BLaER1 (cell line): Measurements from ENCODE around the gene PLCH1.

ENCODE experiments used
- H3K27ac ChIP-seq: shearing (Covaris generic); formaldehyde crosslinking; 2 replicates; pipeline ENCODE4 v1.8.1; 2022
- H3K27me3 ChIP-seq: shearing (Covaris generic); formaldehyde crosslinking; 2 replicates; pipeline ENCODE4 v1.8.1; 2022
- H3K36me3 ChIP-seq: shearing (Covaris generic); formaldehyde crosslinking; 2 replicates; pipeline ENCODE4 v1.8.1; 2022
- H3K4me1 ChIP-seq: shearing (Covaris generic); formaldehyde crosslinking; 2 replicates; pipeline ENCODE4 v1.8.1; 2022
- H3K4me2 ChIP-seq: shearing (Covaris generic); formaldehyde crosslinking; 2 replicates; pipeline ENCODE4 v1.8.1; 2022
- H3K4me3 ChIP-seq: shearing (Covaris generic); formaldehyde crosslinking; 2 replicates; pipeline ENCODE4 v1.8.1; 2022
- H3K9ac ChIP-seq: shearing (Covaris generic); formaldehyde crosslinking; 2 replicates; pipeline ENCODE4 v1.8.1; 2022
- H3K9me3 ChIP-seq: shearing (Covaris generic); formaldehyde crosslinking; 2 replicates; pipeline ENCODE4 v1.8.1; 2022
- H4K20me1 ChIP-seq: shearing (Covaris generic); formaldehyde crosslinking; 2 replicates; pipeline ENCODE4 v1.8.1; 2022
- Cebpa-rat ChIP-seq: shearing (Covaris generic); IDR thresholded peaks from 2 replicates; pipeline ENCODE4 v1.8.1; 2022

The PLCH1 gene

GRCh38 chr3:155495387-155495786 lies 249.5 kb downstream of the PLCH1 start:
- H3K4me1 ChIP-seq: peaks cover 12% of the 10 kb centered on the region
- H3K36me3 ChIP-seq: no peaks in the 10 kb centered on the region; the same call in 1 of the 2 replicates
- H3K4me2 ChIP-seq: no peak overlapping the region
- H3K27ac ChIP-seq: no peak overlapping the region
- no peak for TF ChIP-seq Cebpa-rat
- H3K9ac ChIP-seq: no peak overlapping the region
- H4K20me1 ChIP-seq: no peaks in the 10 kb centered on the region
- H3K4me3 ChIP-seq: no peak overlapping the region
- no peaks in the 10 kb centered on the region for H3K27me3 ChIP-seq
- H3K9me3 ChIP-seq: no peaks in the 10 kb centered on the region

GRCh38 chr3:155494332-155494731 lies 250.5 kb downstream of the PLCH1 start:
- Histone ChIP-seq H3K9ac (no peak overlapping the region), H3K27me3 (no peaks in the 10 kb centered on the region), H3K4me2 (peak overlapping the region; percentile 48), H3K9me3 (no peaks in the 10 kb centered on the region), H3K36me3 (no peaks in the 10 kb centered on the region; the same call in 1 of the 2 replicates), H3K4me3 (no peak overlapping the region), H3K4me1 (peaks cover 12% of the 10 kb centered on the region), H3K27ac (0 out of 2 replicates have a peak overlapping the region, but pooled peaks have one; percentile 15), H4K20me1 (no peaks in the 10 kb centered on the region)
- no peak for TF ChIP-seq Cebpa-rat

- no peak overlapping the region for H3K4me3 ChIP-seq
- no peak for TF ChIP-seq Cebpa-rat
- H3K36me3 ChIP-seq: no peaks in the 10 kb centered on the region; the same call in 1 of the 2 replicates
- H3K9me3 ChIP-seq: no peaks in the 10 kb centered on the region
- H3K27me3 ChIP-seq: no peaks in the 10 kb centered on the region
- H3K27ac ChIP-seq: no peak overlapping the region
- H3K4me1 ChIP-seq: peaks cover 12% of the 10 kb centered on the region
- H4K20me1 ChIP-seq: no peaks in the 10 kb centered on the region
- H3K4me2 ChIP-seq: no peak overlapping the region
- no peak overlapping the region for H3K9ac ChIP-seq
Measured at GRCh38 chr3:155492841-155493240, 252.0 kb downstream of the PLCH1 start.

DNA sequence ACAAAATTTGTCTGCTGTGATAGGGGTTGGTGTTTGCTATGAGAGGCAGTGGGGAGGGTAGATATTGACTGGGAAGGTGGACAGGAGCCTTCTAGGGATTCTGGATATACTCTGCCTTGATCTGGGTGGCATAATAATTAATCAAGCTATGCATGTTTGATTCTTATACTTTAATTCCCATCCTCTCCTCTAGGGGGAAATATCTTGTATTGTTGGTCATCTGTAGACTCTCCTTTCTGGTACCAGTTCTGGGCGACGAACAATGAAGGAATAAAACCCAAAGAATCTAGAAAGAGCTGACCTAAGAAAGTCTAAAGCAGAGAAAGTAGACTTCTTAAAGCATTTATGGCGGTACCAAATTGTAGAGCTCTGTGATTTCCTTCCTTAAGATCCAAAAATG lies 253.2 kb downstream of the PLCH1 start:
- Histone ChIP-seq H3K9ac (no peak overlapping the region), H3K27me3 (no peaks in the 10 kb centered on the region), H3K9me3 (no peaks in the 10 kb centered on the region), H4K20me1 (no peaks in the 10 kb centered on the region), H3K36me3 (no peaks in the 10 kb centered on the region), H3K4me1 (peaks cover 12% of the 10 kb centered on the region), H3K4me2 (no peak overlapping the region), H3K4me3 (no peak overlapping the region), H3K27ac (no peak overlapping the region)
- TF ChIP-seq Cebpa-rat: no peak

GRCh38 chr3:155488671-155489070 lies 256.2 kb downstream of the PLCH1 start:
- Histone ChIP-seq H3K9ac (no peak overlapping the region), H3K4me3 (no peak overlapping the region), H3K27me3 (no peaks in the 10 kb centered on the region), H3K9me3 (no peaks in the 10 kb centered on the region), H3K4me1 (peaks cover under 1% of the 10 kb centered on the region; the same call in 1 of the 2 replicates), H3K4me2 (no peak overlapping the region), H4K20me1 (no peaks in the 10 kb centered on the region), H3K27ac (no peak overlapping the region), H3K36me3 (no peaks in the 10 kb centered on the region)
- no peak for TF ChIP-seq Cebpa-rat

GRCh38 chr3:155485897-155486296 lies 259.0 kb downstream of the PLCH1 start:
- Histone ChIP-seq H3K4me1 (no peaks in the 10 kb centered on the region), H4K20me1 (no peaks in the 10 kb centered on the region), H3K9ac (no peak overlapping the region), H3K9me3 (no peaks in the 10 kb centered on the region; the same call in 1 of the 2 replicates), H3K27me3 (no peaks in the 10 kb centered on the region), H3K27ac (no peak overlapping the region), H3K4me3 (no peak overlapping the region), H3K4me2 (no peak overlapping the region), H3K36me3 (no peaks in the 10 kb centered on the region)
- no peak for TF ChIP-seq Cebpa-rat

GRCh38 chr3:155481591-155481990 lies 263.3 kb downstream of the PLCH1 start:
- no peaks in the 10 kb centered on the region for H3K36me3 ChIP-seq
- H3K9ac ChIP-seq: no peak overlapping the region
- no peak overlapping the region for H3K4me3 ChIP-seq
- no peaks in the 10 kb centered on the region for H3K27me3 ChIP-seq
- no peak overlapping the region for H3K4me2 ChIP-seq
- TF ChIP-seq Cebpa-rat: no peak
- no peak overlapping the region for H3K27ac ChIP-seq
- no peaks in the 10 kb centered on the region for H3K4me1 ChIP-seq
- no peaks in the 10 kb centered on the region for H4K20me1 ChIP-seq
- peaks cover 8% of the 10 kb centered on the region for H3K9me3 ChIP-seq

DNA sequence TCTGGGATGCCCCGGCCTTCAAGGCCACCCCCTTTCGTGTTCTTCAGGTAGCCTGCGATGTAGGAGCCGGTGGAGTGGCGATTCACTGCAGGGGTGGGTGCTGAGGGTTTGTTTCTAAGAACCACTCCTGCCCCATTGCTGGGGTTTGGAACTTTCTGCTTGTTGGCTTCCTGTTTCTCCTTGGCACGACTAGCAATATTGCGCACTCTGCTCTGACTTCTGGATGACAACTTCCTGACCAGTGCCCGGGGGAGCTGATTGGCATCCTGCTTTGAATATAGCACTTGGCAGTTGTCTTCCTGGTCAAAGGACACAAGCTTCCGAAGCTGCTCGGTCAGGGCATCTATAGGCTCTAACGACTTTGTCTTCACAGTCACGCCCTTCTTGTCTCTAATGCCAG lies 263.8 kb downstream of the PLCH1 start:
- no peaks in the 10 kb centered on the region for H3K4me1 ChIP-seq
- no peaks in the 10 kb centered on the region for H4K20me1 ChIP-seq
- TF ChIP-seq Cebpa-rat: no peak
- H3K36me3 ChIP-seq: no peaks in the 10 kb centered on the region
- H3K9ac ChIP-seq: no peak overlapping the region
- no peaks in the 10 kb centered on the region for H3K27me3 ChIP-seq
- H3K27ac ChIP-seq: no peak overlapping the region
- H3K9me3 ChIP-seq: peaks cover 10% of the 10 kb centered on the region
- no peak overlapping the region for H3K4me2 ChIP-seq
- H3K4me3 ChIP-seq: no peak overlapping the region

DNA sequence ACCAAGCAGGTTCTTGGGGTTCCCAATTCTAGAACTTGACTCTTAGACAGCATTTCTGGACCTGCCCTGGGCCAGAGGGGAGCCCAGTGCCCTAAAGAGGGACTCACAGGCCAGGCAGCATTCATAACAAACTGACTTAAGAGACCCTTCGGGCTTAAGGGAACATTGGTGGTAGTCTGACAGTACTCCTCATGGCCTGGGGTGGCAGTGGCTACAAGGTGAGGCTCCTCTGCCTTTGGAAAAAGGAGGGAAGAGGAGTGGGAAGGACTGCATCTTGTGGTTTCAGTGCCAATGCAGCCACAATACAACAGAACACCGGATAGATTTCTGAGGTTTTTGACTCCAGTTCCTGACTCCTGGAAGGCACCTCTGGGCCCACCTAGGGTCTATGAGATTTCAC lies 279.2 kb downstream of the PLCH1 start:
- Histone ChIP-seq H3K9ac (no peak overlapping the region), H3K4me1 (no peaks in the 10 kb centered on the region), H3K9me3 (peaks cover 32% of the 10 kb centered on the region), H4K20me1 (no peaks in the 10 kb centered on the region), H3K4me3 (no peak overlapping the region), H3K4me2 (no peak overlapping the region), H3K27me3 (no peaks in the 10 kb centered on the region), H3K36me3 (no peaks in the 10 kb centered on the region), H3K27ac (no peak overlapping the region)
- TF ChIP-seq Cebpa-rat: no peak

DNA sequence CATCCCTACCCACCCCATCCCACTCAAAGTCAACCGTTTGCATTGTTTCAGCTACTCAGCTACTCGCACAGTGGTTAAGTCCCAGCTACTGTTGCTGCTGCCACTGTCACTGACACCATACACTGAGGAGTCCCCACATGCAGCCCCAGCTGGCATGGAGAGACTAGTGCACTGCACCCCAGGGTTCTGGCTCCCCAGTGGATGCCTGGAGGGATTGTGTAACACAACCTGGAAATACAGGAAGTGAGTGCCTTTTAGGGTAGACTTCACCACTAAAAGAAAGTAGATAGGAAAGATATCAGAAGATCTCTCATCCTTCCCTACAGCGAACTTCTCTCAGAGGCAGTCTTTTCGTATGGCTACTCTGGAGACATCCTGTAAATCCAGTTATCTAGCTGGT lies 282.2 kb downstream of the PLCH1 start:
- H4K20me1 ChIP-seq: no peaks in the 10 kb centered on the region
- H3K4me1 ChIP-seq: no peaks in the 10 kb centered on the region
- no peak overlapping the region for H3K9ac ChIP-seq
- H3K4me2 ChIP-seq: no peak overlapping the region
- H3K4me3 ChIP-seq: no peak overlapping the region
- TF ChIP-seq Cebpa-rat: no peak
- no peak overlapping the region for H3K27ac ChIP-seq
- H3K27me3 ChIP-seq: no peaks in the 10 kb centered on the region
- no peaks in the 10 kb centered on the region for H3K36me3 ChIP-seq
- peaks cover 18% of the 10 kb centered on the region for H3K9me3 ChIP-seq

GRCh38 chr3:155457591-155457990 lies 287.3 kb downstream of the PLCH1 start:
- Histone ChIP-seq H3K4me3 (no peak overlapping the region), H3K9me3 (no peaks in the 10 kb centered on the region), H3K36me3 (no peaks in the 10 kb centered on the region), H3K27ac (no peak overlapping the region), H3K4me2 (no peak overlapping the region), H3K9ac (no peak overlapping the region), H3K4me1 (no peaks in the 10 kb centered on the region), H3K27me3 (no peaks in the 10 kb centered on the region), H4K20me1 (no peaks in the 10 kb centered on the region)
- no peak for TF ChIP-seq Cebpa-rat
